ENCODE results near the gene RNF11. TPM values are rescaled to one million over a fixed set of nuclear protein-coding genes. Genes with fewer than 3 reads are reported as not detected.

The RNF11 gene
- total RNA-seq, 1 experiment from 2014 or later: 67.5 TPM

DNA sequence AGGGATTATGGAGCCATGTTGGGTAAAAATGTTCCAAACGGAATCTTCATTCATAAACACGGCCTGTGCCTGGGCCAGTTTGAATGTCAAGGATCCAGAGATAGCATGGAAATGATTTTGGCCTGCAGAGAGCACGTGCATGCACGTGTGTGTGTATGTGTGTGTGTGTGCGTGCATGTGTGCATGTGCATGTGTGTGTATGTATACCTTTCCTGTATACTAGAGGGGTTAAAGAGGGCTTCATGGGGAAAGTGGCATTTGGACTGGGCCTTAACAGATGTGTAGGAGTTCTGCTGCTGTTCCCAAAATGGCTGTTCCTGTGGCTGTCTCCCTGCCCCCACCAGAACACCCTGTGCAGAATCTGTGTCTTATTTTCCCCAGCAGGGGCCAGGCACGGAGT is 72.6 kb downstream of the RNF11 start:
- H3K9me3 ChIP-seq (ENCODE audit: low read depth, low read length, poor library complexity, severe bottlenecking): no peaks in the 10 kb centered on the region
- BruUV-seq (replicated peaks): no TSS peak
- intact Hi-C loops (cut with micrococcal nuclease; ENCODE audit: unreplicated experiment): no loop called here
- ChIA-PET CTCF (no interaction called here), POLR2A (ENCODE audit: low non-redundant PET) (no interaction called here)
- no peak overlapping the region for H3K4me3 ChIP-seq (ENCODE audit: low read depth, low read length, poor library complexity, severe bottlenecking)
- no peak overlapping the region for H3K27ac ChIP-seq (ENCODE audit: low read depth, low read length, poor library complexity, severe bottlenecking)
- no peak for DNase-seq (ENCODE audit: low spot score)
- H3K4me1 ChIP-seq (ENCODE audit: insufficient read depth, low read length, poor library complexity, severe bottlenecking): no peaks in the 10 kb centered on the region
- H3K27me3 ChIP-seq (replicated peaks; ENCODE audit: insufficient read depth, low read depth, low read length, poor library complexity): no peaks in the 10 kb centered on the region
- no peaks in the 10 kb centered on the region for H3K36me3 ChIP-seq (ENCODE audit: insufficient read depth, low read length, poor library complexity, severe bottlenecking)
- TF ChIP-seq, protein P1, sequence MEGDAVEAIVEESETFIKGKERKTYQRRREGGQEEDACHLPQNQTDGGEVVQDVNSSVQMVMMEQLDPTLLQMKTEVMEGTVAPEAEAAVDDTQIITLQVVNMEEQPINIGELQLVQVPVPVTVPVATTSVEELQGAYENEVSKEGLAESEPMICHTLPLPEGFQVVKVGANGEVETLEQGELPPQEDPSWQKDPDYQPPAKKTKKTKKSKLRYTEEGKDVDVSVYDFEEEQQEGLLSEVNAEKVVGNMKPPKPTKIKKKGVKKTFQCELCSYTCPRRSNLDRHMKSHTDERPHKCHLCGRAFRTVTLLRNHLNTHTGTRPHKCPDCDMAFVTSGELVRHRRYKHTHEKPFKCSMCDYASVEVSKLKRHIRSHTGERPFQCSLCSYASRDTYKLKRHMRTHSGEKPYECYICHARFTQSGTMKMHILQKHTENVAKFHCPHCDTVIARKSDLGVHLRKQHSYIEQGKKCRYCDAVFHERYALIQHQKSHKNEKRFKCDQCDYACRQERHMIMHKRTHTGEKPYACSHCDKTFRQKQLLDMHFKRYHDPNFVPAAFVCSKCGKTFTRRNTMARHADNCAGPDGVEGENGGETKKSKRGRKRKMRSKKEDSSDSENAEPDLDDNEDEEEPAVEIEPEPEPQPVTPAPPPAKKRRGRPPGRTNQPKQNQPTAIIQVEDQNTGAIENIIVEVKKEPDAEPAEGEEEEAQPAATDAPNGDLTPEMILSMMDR (conservative IDR thresholded peaks at IDR 0.05; ENCODE audit: low read depth, low read length): no peak
- no peak for TF ChIP-seq EZH2 (IDR thresholded peaks at IDR 0.05; ENCODE audit: borderline replicate concordance, low read depth, low read length, poor library complexity, severe bottlenecking)

- no peak for DNase-seq (ENCODE audit: low spot score)
- Histone ChIP-seq H3K9me3 (ENCODE audit: low read depth, low read length, poor library complexity, severe bottlenecking) (no peaks in the 10 kb centered on the region), H3K36me3 (ENCODE audit: insufficient read depth, low read length, poor library complexity, severe bottlenecking) (no peaks in the 10 kb centered on the region), H3K27me3 (replicated peaks; ENCODE audit: insufficient read depth, low read depth, low read length, poor library complexity) (no peaks in the 10 kb centered on the region), H3K27ac (ENCODE audit: low read depth, low read length, poor library complexity, severe bottlenecking) (no peak overlapping the region), H3K4me1 (ENCODE audit: insufficient read depth, low read length, poor library complexity, severe bottlenecking) (peaks cover 6% of the 10 kb centered on the region), H3K4me3 (ENCODE audit: low read depth, low read length, poor library complexity, severe bottlenecking) (no peak overlapping the region)
- TF ChIP-seq EZH2 (IDR thresholded peaks at IDR 0.05; ENCODE audit: borderline replicate concordance, low read depth, low read length, poor library complexity, severe bottlenecking): no peak
- TF ChIP-seq, protein P1 (conservative IDR thresholded peaks at IDR 0.05; ENCODE audit: low read depth, low read length): no peak
- POLR2A ChIA-PET (ENCODE audit: low non-redundant PET): no interaction called here
- CTCF ChIA-PET: no interaction called here
- BruUV-seq (replicated peaks): no TSS peak
- intact Hi-C loops (cut with micrococcal nuclease; ENCODE audit: unreplicated experiment): no loop called here
Observed at GRCh38 chr1:51309291-51309690, 73.2 kb downstream of the RNF11 start.

GRCh38 chr1:51310871-51311613 is 75.0 kb downstream of the RNF11 start:
- intact Hi-C loops (cut with micrococcal nuclease; ENCODE audit: unreplicated experiment): no loop called here
- no peak overlapping the region for H3K4me3 ChIP-seq (ENCODE audit: low read depth, low read length, poor library complexity, severe bottlenecking)
- peaks cover 9% of the 10 kb centered on the region for H3K4me1 ChIP-seq (ENCODE audit: insufficient read depth, low read length, poor library complexity, severe bottlenecking)
- H3K27ac ChIP-seq (ENCODE audit: low read depth, low read length, poor library complexity, severe bottlenecking): no peak overlapping the region
- ChIA-PET CTCF (no interaction called here), POLR2A (ENCODE audit: low non-redundant PET) (no interaction called here)
- DNase-seq (ENCODE audit: low spot score): no peak
- H3K9me3 ChIP-seq (ENCODE audit: low read depth, low read length, poor library complexity, severe bottlenecking): no peaks in the 10 kb centered on the region
- no peaks in the 10 kb centered on the region for H3K27me3 ChIP-seq (replicated peaks; ENCODE audit: insufficient read depth, low read depth, low read length, poor library complexity)
- H3K36me3 ChIP-seq (ENCODE audit: insufficient read depth, low read length, poor library complexity, severe bottlenecking): no peaks in the 10 kb centered on the region
- no peak for TF ChIP-seq EZH2 (IDR thresholded peaks at IDR 0.05; ENCODE audit: borderline replicate concordance, low read depth, low read length, poor library complexity, severe bottlenecking)
- TF ChIP-seq, protein P1 (conservative IDR thresholded peaks at IDR 0.05; ENCODE audit: low read depth, low read length): no peak
- BruUV-seq (replicated peaks): no TSS peak
